Loucy (cell line): ENCODE measurements around the gene CAMKMT.

Source experiments
- H2AFZ ChIP-seq: fragments of 200-600 bp; sonication (generic); 2 replicates; pipeline ENCODE4 v1.6.0; 2016; ENCODE audit warnings: antibody characterized with exemption, mild to moderate bottlenecking, low read length, moderate library complexity
- H3F3A ChIP-seq: fragments of 200-600 bp; 2 replicates; pipeline ENCODE4 v1.6.0; 2016; ENCODE audit warnings: antibody characterized with exemption, low read depth, mild to moderate bottlenecking
- H3K27me3 ChIP-seq: fragments of 200-600 bp; sonication (generic); 2 replicates; pipeline ENCODE4 v1.6.1; 2014; ENCODE audit warnings: low read length, mild to moderate bottlenecking; ENCODE audit not compliant: insufficient read depth, poor library complexity, severe bottlenecking
- H3K36me3 ChIP-seq: fragments of 200-600 bp; sonication (generic); 2 replicates; pipeline ENCODE4 v1.6.1; 2016; ENCODE audit warnings: low read length; ENCODE audit not compliant: insufficient read depth
- H3K4me1 ChIP-seq: fragments of 200-600 bp; sonication (generic); 2 replicates; pipeline ENCODE4 v1.5.1; 2014; ENCODE audit warnings: low read length, mild to moderate bottlenecking; ENCODE audit not compliant: insufficient read depth, poor library complexity, severe bottlenecking
- H3K4me2 ChIP-seq: fragments of 200-600 bp; sonication (generic); 2 replicates; pipeline ENCODE4 v1.6.0; 2014; ENCODE audit warnings: antibody characterized with exemption, low read length, low read depth, mild to moderate bottlenecking; ENCODE audit not compliant: poor library complexity, severe bottlenecking
- H3K4me3 ChIP-seq: fragments of 200-600 bp; sonication (generic); 2 replicates; pipeline ENCODE4 v1.5.1; 2014; ENCODE audit warnings: low read length, mild to moderate bottlenecking, mixed read lengths; ENCODE audit not compliant: poor library complexity, severe bottlenecking
- H3K79me2 ChIP-seq: fragments of 200-600 bp; sonication (generic); 2 replicates; pipeline ENCODE4 v1.6.1; 2014; ENCODE audit warnings: low read length; ENCODE audit not compliant: insufficient read depth
- H3K9ac ChIP-seq: fragments of 200-600 bp; sonication (generic); 2 replicates; pipeline ENCODE4 v1.6.0; 2014; ENCODE audit warnings: mild to moderate bottlenecking, low read depth, low read length, moderate library complexity; ENCODE audit not compliant: poor library complexity, severe bottlenecking
- H3K9me2 ChIP-seq: fragments of 200-600 bp; sonication (generic); replicated peaks from 2 replicates; pipeline ENCODE4 v1.6.1; 2016; ENCODE audit warnings: low read depth, low read length, mixed read lengths
- H3K9me3 ChIP-seq: fragments of 200-600 bp; sonication (generic); 2 replicates; pipeline ENCODE4 v1.6.1; 2014; ENCODE audit warnings: mild to moderate bottlenecking, antibody characterized with exemption, low read length, low read depth; ENCODE audit not compliant: insufficient read depth
- H4K20me1 ChIP-seq: fragments of 200-600 bp; sonication (generic); 2 replicates; pipeline ENCODE4 v1.6.0; 2014; ENCODE audit warnings: antibody characterized with exemption, low read length, mild to moderate bottlenecking; ENCODE audit not compliant: insufficient read depth, poor library complexity, severe bottlenecking
- CTCF ChIP-seq: fragments of 200-600 bp; sonication (generic); conservative IDR thresholded peaks from 2 replicates; pipeline ENCODE4 v1.5.1; 2014; ENCODE audit warnings: mild to moderate bottlenecking, antibody characterized with exemption, low read length
- EZH2phosphoT487 ChIP-seq: fragments of 200-600 bp; IDR thresholded peaks from 2 replicates; pipeline ENCODE4 v1.6.1; 2018; ENCODE audit warnings: antibody characterized with exemption, mild to moderate bottlenecking, moderate library complexity, borderline replicate concordance

Gene CAMKMT

GRCh38 chr2:44602446-44602845 lies 240.7 kb downstream of the CAMKMT start:
- TF ChIP-seq CTCF = no peak
- TF ChIP-seq EZH2phosphoT487 = no peak
- Histone ChIP-seq H3K79me2 (no peaks in the 10 kb centered on the region), H3K9me3 (no peaks in the 10 kb centered on the region), H4K20me1 (no peaks in the 10 kb centered on the region), H2AFZ (no peak overlapping the region), H3K4me1 (no peaks in the 10 kb centered on the region), H3K27me3 (no peaks in the 10 kb centered on the region), H3K4me2 (no peak overlapping the region), H3K4me3 (no peak overlapping the region), H3K9me2 (no peaks in the 10 kb centered on the region), H3F3A (no peaks in the 10 kb centered on the region), H3K36me3 (no peaks in the 10 kb centered on the region), H3K9ac (no peak overlapping the region)

- Histone ChIP-seq H3K36me3 (no peaks in the 10 kb centered on the region), H3K79me2 (no peaks in the 10 kb centered on the region), H3F3A (no peaks in the 10 kb centered on the region), H3K27me3 (no peaks in the 10 kb centered on the region), H3K4me2 (no peak overlapping the region), H3K9ac (no peak overlapping the region), H2AFZ (no peak overlapping the region), H3K9me2 (no peaks in the 10 kb centered on the region), H4K20me1 (no peaks in the 10 kb centered on the region), H3K9me3 (no peaks in the 10 kb centered on the region), H3K4me1 (no peaks in the 10 kb centered on the region), H3K4me3 (no peak overlapping the region)
- TF ChIP-seq CTCF (no peak), EZH2phosphoT487 (no peak)
These were observed 243.8 kb downstream of the CAMKMT start for GRCh38 chr2:44605511-44605910.

- no peak for TF ChIP-seq EZH2phosphoT487
- Histone ChIP-seq H3K79me2 (no peaks in the 10 kb centered on the region), H4K20me1 (no peaks in the 10 kb centered on the region), H3K27me3 (no peaks in the 10 kb centered on the region), H3K9me3 (no peaks in the 10 kb centered on the region), H3K4me1 (peaks cover 2% of the 10 kb centered on the region), H3K9ac (no peak overlapping the region), H3K4me2 (no peak overlapping the region), H3F3A (no peaks in the 10 kb centered on the region), H3K36me3 (no peaks in the 10 kb centered on the region), H3K9me2 (no peaks in the 10 kb centered on the region), H3K4me3 (no peak overlapping the region), H2AFZ (no peak overlapping the region)
These were observed 250.5 kb downstream of the CAMKMT start for GRCh38 chr2:44612276-44612675.

GRCh38 chr2:44614940-44615339 lies 253.2 kb downstream of the CAMKMT start:
- H3K4me1 ChIP-seq = peaks cover 8% of the 10 kb centered on the region
- H3K9me3 ChIP-seq = no peaks in the 10 kb centered on the region

More at GRCh38 chr2:44614940-44615339, 253.2 kb downstream of the CAMKMT start:
- no peak overlapping the region for H3K4me2 ChIP-seq
- H3K79me2 ChIP-seq = no peaks in the 10 kb centered on the region
- no peaks in the 10 kb centered on the region for H3K36me3 ChIP-seq
- no peak overlapping the region for H2AFZ ChIP-seq
- H3K9ac ChIP-seq = no peak overlapping the region
- no peaks in the 10 kb centered on the region for H3K9me2 ChIP-seq
- TF ChIP-seq CTCF (no peak), EZH2phosphoT487 (no peak)
- H3F3A ChIP-seq = no peaks in the 10 kb centered on the region
- no peaks in the 10 kb centered on the region for H4K20me1 ChIP-seq
- no peak overlapping the region for H3K4me3 ChIP-seq
- no peaks in the 10 kb centered on the region for H3K27me3 ChIP-seq
